Eye (tissue), 1 donor: ENCODE measurements around the gene STXBP4.

ENCODE experiments used
- DNase-seq: peaks from one replicate; pipeline ENCODE4 v3.0.0-alpha.2; 2015

The STXBP4 gene

DNA sequence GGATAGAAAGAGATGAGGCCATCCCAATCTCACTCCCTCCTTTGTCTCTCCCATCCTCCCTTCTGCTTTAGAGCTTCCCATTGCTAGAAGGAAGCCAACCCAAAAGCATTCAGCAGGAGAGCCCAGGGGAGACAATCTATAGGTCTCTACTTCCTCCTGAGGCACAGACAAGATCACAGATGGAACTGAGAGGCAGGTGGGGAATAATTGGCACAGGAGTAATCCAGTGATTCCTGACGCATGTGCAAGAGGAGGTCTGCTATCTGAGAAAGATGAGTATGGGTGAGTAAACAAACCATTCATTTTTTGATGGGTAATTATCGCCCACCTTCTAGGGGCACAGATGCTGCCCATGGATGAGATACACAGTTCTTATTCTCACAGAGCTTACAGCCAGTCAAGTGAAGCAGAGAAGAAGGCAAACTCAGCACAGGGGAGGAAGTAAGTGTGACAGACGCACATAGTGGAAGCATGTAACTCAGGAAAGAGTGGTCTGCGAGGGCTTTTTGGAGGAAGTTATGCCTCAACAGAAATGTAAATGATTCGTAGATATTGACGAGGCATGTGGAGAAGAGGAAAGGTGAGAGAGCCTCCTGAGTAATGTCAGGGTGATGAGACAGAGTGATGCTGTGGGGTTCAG lies 207.3 kb downstream of the STXBP4 start:
- peak; percentile 35 for DNase-seq

DNA sequence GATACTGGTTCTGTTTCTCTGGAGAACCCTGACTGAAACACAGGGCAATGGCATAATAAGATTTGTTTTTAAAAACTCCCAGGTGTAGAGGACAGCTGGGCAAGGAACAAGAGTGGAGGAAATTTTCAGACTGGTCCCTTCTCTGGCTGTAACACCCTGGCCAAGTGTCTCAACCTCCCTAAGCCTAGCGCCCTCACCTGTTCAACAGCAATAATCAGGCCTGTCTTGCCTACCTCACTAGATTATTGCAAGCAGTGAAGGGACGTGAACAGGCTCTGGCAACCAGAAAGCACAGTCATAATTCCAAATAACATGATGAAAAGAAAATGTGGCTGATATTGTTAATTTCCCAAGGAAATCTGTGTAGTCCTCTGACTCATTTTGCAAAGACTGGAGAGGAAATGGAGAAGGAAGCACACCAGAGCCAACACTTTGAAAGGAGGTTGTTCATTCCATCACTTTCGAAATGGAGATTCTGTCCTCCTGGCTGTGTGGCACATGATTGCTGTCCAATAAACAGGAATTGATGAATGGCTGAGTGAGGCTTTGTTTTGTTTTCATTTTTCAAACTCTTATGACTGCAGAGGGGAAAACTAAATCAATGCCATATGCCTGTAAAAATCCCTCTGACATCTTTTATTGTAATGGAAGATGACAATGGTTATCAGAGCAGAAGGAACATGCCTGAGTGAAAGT lies 208.7 kb downstream of the STXBP4 start:
- peak; percentile 78 for DNase-seq

GRCh38 chr17:55177855-55178217 lies 209.3 kb downstream of the STXBP4 start:
- no peak for DNase-seq

- peak; percentile 23 for DNase-seq
Measured at GRCh38 chr17:55186937-55187770, 218.6 kb downstream of the STXBP4 start.

- DNase-seq: no peak
Measured at GRCh38 chr17:55190748-55191147, 222.2 kb downstream of the STXBP4 start.

- peak; percentile 92 for DNase-seq
Measured at GRCh38 chr17:55198690-55199370, 230.3 kb downstream of the STXBP4 start.

DNA sequence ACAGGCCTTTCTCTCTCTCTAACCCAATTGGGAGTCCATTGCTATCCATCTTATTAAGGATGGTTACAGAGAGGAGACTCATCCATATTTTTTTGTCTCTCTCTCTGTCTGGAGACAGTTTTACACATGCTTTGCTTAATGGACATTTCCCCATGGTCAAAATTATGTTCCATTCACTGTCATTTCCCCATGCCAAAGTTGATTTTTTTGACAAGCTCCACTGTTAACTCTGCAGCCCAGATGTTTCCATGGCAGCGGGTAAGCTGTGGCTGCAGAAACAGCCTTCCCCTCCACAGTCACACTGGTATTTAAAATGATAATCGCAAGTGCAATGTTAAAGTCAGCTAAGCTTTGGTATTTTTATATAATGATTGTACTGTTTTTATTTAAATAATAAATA lies 232.3 kb downstream of the STXBP4 start:
- peak; percentile 92 for DNase-seq

DNA sequence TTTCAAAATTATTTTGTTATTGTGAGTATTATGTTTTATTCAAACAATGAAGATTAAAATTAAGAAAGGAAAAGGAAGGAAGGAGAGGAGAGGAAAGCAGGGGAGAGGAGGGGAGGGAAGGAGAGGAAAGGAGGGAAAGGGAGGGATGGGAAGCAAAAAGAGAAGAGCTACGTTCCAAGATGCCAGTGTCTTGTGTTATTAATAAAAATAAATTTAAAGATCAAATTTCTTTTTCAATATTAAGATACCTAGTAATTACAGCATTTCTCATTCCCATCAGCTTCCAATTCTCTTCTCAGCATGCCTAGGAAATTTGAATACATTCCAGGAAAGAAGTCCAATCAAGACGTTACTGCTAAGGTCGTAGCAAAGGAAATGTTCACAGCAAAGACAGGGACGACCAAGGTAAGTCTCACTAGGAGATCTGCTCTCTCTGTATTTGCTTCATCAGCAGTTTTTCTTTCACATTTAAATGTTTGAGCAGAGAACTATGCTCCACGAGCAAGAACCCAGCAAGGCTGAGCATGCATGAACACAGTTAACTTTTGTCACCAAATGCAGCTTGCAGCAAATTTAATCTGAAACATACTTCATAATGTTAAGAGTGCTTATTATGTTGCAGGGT lies 232.9 kb downstream of the STXBP4 start:
- peak; percentile 77 for DNase-seq

GRCh38 chr17:55202896-55203295 lies 234.3 kb downstream of the STXBP4 start:
- no peak for DNase-seq

- no peak for DNase-seq
Measured at GRCh38 chr17:55208078-55208812, 239.7 kb downstream of the STXBP4 start.

- DNase-seq: no peak
Measured at GRCh38 chr17:55210292-55210691, 241.7 kb downstream of the STXBP4 start.

- DNase-seq: no peak
Measured at GRCh38 chr17:55212880-55213279, 244.3 kb downstream of the STXBP4 start.

DNA sequence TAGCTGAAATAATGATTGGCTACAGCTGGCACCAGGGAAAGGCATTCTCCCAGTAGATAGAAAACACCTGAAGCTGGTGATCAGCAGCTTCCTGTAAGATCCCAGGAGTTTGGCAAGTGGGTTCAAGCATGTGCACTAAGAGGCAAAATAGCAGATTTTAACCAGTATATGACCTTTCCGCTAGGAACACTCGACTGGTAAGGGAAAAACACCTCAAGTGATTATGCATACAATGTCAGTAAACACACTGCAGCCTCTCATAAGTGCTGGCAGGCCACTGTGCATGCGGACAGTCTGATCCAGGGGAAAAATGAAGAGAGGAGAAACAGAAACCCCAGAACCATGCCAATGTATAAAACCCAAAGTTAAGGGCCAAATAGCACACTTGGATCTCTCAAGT lies 247.1 kb downstream of the STXBP4 start:
- DNase-seq: no peak

DNA sequence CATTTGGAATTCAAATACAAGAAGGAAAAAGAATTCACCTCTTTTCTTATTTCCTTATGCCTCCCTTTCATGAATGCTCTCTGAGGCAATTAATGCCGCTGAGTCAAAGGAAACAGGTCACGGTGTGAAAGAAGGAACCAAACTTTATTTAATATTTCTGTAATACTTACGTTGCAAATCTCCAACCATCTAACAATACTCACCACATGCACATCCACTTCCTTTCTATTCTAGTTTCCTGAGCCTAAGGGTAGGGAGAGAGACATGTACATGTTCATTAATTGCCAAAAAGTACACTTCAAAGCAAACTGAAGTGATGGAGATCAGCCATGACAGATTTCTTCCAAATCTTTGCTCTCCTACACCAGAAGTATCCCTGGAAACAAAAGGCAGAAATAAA lies 248.3 kb downstream of the STXBP4 start:
- peak; percentile 28 for DNase-seq

- DNase-seq: no peak
Measured at GRCh38 chr17:55219459-55219858, 250.9 kb downstream of the STXBP4 start.

DNA sequence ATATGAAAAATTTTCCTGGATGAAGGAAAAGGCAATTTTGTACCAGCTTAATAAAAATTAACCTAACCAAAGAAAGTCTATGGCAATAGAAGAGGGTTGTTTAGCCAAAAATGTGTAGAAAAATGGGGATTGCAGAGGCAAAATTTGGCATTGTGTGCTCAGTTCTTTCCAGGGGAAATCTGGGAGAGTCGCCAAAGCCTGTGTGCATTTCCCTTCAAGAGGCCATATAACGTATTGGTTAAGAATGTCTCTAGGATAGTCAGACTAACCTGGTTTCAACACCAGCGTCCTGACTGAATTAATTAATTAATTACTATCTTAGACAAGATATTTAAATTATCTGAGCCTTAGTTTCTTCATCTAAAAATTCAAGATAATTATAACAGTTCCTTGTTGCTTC lies 251.4 kb downstream of the STXBP4 start:
- DNase-seq: no peak
